ENCODE measurements around the gene SMPD2.

Gene SMPD2

GRCh38 chr6:109484122-109484521, 43.6 kb downstream of the SMPD2 start:
- no peak for DNase-seq (ENCODE audit: low read depth in 2 of 2)

DNA sequence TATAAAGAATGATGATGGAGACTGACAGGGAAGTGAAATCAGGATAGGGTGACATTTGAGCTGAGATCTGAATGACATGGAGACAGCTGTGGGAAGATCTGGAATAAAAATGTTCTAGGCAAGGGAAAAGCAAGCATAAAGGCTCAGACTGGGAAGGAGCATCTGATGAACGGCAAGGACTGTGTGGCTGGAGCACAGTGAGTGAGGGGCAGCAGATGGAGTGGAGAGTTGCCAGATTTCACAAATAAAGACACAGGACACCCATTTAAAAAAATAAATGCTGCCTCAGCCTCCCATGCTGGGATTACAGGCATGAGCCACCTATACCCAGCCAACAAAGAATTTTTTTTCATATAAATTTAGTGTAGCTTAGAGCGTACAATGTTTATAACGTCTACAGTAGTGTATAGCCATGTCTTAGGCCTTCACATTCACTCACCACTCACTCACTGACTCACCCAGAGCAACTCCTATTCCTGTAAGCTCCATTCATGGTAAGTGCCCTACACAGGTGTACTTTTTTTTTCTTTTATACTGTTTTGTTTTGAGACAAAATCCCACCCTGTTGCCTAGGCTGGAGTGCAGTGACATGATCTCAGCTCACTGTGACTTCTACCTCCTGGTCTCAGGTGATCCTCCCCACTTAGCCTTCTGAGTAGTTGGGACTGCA, 44.9 kb downstream of the SMPD2 start:
- no peak for DNase-seq (ENCODE audit: low read depth in 2 of 2)

DNA sequence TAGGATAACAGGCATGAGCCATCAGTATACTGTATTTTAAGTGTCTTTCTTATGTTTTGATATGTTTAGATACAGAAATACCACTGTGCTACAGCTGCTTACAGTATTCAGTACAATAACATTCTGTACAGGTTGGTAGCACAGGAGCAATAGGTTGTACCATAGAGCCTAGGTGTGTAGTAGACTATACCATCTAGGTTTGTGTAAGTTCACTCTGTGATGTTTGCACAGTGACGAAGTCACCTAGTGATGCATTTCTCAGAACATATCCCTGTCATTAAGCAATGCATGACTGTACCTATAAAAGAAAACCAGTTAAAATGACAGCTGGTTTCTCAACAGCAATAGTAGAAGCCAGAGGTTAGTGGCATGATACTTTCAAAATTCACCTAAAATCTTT, 45.5 kb downstream of the SMPD2 start:
- no peak for DNase-seq (ENCODE audit: low read depth in 2 of 2)

DNA sequence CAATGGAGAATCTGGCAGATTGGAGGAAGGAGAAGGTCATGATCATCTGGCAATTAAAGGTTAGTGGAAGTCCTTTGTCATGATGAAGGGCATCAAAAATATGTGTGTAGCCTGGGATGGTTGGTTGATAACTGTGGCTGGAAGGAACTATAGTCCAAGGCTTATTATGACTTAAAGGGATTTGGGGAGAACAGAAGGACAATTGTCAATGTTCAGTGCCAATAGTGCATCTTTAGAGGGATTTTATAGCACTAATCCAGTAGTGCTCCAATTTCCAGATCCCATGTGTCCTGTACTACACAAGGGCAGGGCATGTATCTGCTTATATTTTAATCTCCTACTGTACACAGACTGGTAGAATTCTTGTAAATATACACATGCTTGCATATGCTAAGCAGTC, 47.5 kb downstream of the SMPD2 start:
- DNase-seq (ENCODE audit: low read depth in 2 of 2) = no peak

GRCh38 chr6:109490713-109491112, 50.2 kb downstream of the SMPD2 start:
- no peak for DNase-seq (ENCODE audit: low read depth in 2 of 2)

GRCh38 chr6:109491207-109491938, 50.8 kb downstream of the SMPD2 start:
- DNase-seq (ENCODE audit: low read depth in 2 of 2) = no peak
